Fibroblast of lung (primary cell): ENCODE results near the gene LIN52. TPM values are rescaled to one million over a fixed set of nuclear protein-coding genes. Genes with fewer than 3 reads are reported as not detected.

Experiments
- DNase-seq, 2 donors: peaks; one replicate each; pipeline versions ENCODE4 v3.0.0 to v3.0.0-alpha.2; 2010; ENCODE audit warnings: low read depth in 2 of 2
- H2AFZ ChIP-seq: 2 replicates; pipeline ENCODE4 v1.5.1; 2012; ENCODE audit warnings: low read length, control low read depth, inconsistent platforms
- H3K27ac ChIP-seq: 2 replicates; pipeline ENCODE4 v1.5.1; 2011; ENCODE audit warnings: low read length, control low read depth; ENCODE audit not compliant: insufficient read depth
- H3K27me3 ChIP-seq: 2 replicates; pipeline ENCODE4 v1.5.1; 2011; ENCODE audit warnings: mild to moderate bottlenecking, low read length; ENCODE audit not compliant: control insufficient read depth, insufficient read depth
- H3K36me3 ChIP-seq: 2 replicates; pipeline ENCODE4 v1.5.1; 2011; ENCODE audit warnings: low read length; ENCODE audit not compliant: control insufficient read depth, insufficient read depth
- H3K4me1 ChIP-seq: 2 replicates; pipeline ENCODE4 v1.5.1; 2011; ENCODE audit warnings: low read length; ENCODE audit not compliant: control insufficient read depth, insufficient read depth; ENCODE audit errors: extremely low read depth
- H3K4me2 ChIP-seq: 2 replicates; pipeline ENCODE4 v1.5.1; 2011; ENCODE audit warnings: low read length, control low read depth; ENCODE audit not compliant: insufficient read depth; ENCODE audit errors: extremely low read depth
- H3K4me3 ChIP-seq, 4 experiments: fragments of 200-600 bp in 1 of 4; sonication (generic) in 1 of 4; replicated peaks in 1 of 4; 2 replicates each; pipeline ENCODE4 v1.5.1; 2011 to 2016; ENCODE audit warnings: low read length in 4 of 4, low read depth in 3 of 4, mild to moderate bottlenecking in 3 of 4, control low read depth in 2 of 4, inconsistent platforms in 1 of 4, mixed read lengths in 1 of 4; ENCODE audit not compliant: insufficient read depth in 1 of 4; ENCODE audit errors: control extremely low read depth in 1 of 4
- H3K79me2 ChIP-seq: 2 replicates; pipeline ENCODE4 v1.5.1; 2012; ENCODE audit warnings: mild to moderate bottlenecking, low read length, inconsistent platforms; ENCODE audit not compliant: control insufficient read depth, insufficient read depth
- H3K9ac ChIP-seq: 2 replicates; pipeline ENCODE4 v1.5.1; 2011; ENCODE audit warnings: mild to moderate bottlenecking, low read length, control low read depth; ENCODE audit not compliant: insufficient read depth
- H3K9me3 ChIP-seq: 2 replicates; pipeline ENCODE4 v1.5.1; 2012; ENCODE audit warnings: low read depth, low read length; ENCODE audit not compliant: control insufficient read depth, insufficient read depth
- H4K20me1 ChIP-seq: 2 replicates; pipeline ENCODE4 v1.5.1; 2011; ENCODE audit warnings: low read length; ENCODE audit not compliant: control insufficient read depth, insufficient read depth; ENCODE audit errors: extremely low read depth
- EZH2 ChIP-seq: IDR thresholded peaks from 2 replicates; pipeline ENCODE4 v1.5.1; 2012; ENCODE audit warnings: low read length, control low read depth, mild to moderate bottlenecking; ENCODE audit errors: missing control alignments
- polyA plus RNA-seq, 2 donors: library from polyadenylated mRNA; depleted of rRNA in 1 of 2; stranded (reverse) in 1 of 2; unstranded in 1 of 2; fragments of >200 nt; gene quantifications; 2 replicates each; pipeline ENCODE4 v1.2.1, GENCODE V29; 2011 to 2012; ENCODE audit warnings: missing spikeins in 1 of 2
- total RNA-seq: library from RNA; depleted of rRNA; stranded (reverse); fragments of >200 nt; gene quantifications from 2 replicates; pipeline ENCODE4 v1.2.1, GENCODE V29; 2014
- TF ChIP-seq, protein P1 (sequence below), 2 donors: IDR thresholded peaks in 1 of 2; conservative IDR thresholded peaks in 1 of 2; 1 replicate in 1 of 2; 2 replicates in 1 of 2; pipeline ENCODE4 v1.5.1; 2011 to 2012; ENCODE audit warnings: low read length in 2 of 2, control low read depth in 1 of 2, inconsistent platforms in 1 of 2, low read depth in 1 of 2, mild to moderate bottlenecking in 1 of 2

LIN52 gene
- total and polyA plus RNA-seq, 2 donors (not counting 1 experiment from before 2014, with no cell fraction given) = 7.5 to 11.9 TPM

- no peak for DNase-seq
- Histone ChIP-seq H3K36me3 (no peaks in the 10 kb centered on the region), H3K79me2 (no peaks in the 10 kb centered on the region), H3K4me3 (no peak overlapping the region), H3K9me3 (no peaks in the 10 kb centered on the region), H3K4me1 (no peaks in the 10 kb centered on the region), H3K27me3 (peaks cover 31% of the 10 kb centered on the region), H3K27ac (no peak overlapping the region), H2AFZ (no peak overlapping the region), H3K9ac (no peak overlapping the region), H4K20me1 (no peaks in the 10 kb centered on the region), H3K4me2 (no peak overlapping the region)
- TF ChIP-seq, protein P1, sequence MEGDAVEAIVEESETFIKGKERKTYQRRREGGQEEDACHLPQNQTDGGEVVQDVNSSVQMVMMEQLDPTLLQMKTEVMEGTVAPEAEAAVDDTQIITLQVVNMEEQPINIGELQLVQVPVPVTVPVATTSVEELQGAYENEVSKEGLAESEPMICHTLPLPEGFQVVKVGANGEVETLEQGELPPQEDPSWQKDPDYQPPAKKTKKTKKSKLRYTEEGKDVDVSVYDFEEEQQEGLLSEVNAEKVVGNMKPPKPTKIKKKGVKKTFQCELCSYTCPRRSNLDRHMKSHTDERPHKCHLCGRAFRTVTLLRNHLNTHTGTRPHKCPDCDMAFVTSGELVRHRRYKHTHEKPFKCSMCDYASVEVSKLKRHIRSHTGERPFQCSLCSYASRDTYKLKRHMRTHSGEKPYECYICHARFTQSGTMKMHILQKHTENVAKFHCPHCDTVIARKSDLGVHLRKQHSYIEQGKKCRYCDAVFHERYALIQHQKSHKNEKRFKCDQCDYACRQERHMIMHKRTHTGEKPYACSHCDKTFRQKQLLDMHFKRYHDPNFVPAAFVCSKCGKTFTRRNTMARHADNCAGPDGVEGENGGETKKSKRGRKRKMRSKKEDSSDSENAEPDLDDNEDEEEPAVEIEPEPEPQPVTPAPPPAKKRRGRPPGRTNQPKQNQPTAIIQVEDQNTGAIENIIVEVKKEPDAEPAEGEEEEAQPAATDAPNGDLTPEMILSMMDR (conservative IDR thresholded peaks at IDR 0.05 in 1 of 2, IDR thresholded peaks at IDR 0.05 in 1 of 2; ENCODE audit: low read depth in 1 of 2, low read length in 2 of 2) = no peak
- TF ChIP-seq EZH2 = no peak
Observed at GRCh38 chr14:74231784-74232183, 147.0 kb downstream of the LIN52 start.

DNA sequence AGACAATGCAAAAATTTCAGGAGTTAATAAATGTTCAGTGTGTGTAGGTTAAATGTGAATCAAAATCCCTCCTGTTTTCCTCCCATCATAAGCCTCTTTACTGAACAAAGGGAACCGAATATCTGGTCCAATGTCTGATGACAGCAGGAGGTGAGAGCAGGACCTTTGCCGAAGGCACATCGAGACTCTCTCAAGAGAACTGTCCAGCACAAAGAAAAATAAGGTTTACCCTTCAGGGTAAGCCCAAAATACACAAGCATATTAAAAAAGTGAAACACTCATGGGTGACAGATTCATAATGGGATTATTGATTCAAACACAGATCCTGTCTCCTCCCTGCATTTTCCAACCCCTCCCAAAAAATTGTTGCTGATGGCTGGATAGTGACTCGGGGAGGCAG lies 150.3 kb downstream of the LIN52 start:
- H3K9me3 ChIP-seq = no peaks in the 10 kb centered on the region
- no peaks in the 10 kb centered on the region for H4K20me1 ChIP-seq
- no peak overlapping the region for H2AFZ ChIP-seq
- DNase-seq = no peak
- no peak overlapping the region for H3K4me2 ChIP-seq
- H3K27me3 ChIP-seq = peaks cover 52% of the 10 kb centered on the region
- TF ChIP-seq, protein P1 (conservative IDR thresholded peaks at IDR 0.05 in 1 of 2, IDR thresholded peaks at IDR 0.05 in 1 of 2; ENCODE audit: low read depth in 1 of 2, low read length in 2 of 2) = no peak
- TF ChIP-seq EZH2 = no peak
- no peak overlapping the region for H3K4me3 ChIP-seq
- no peak overlapping the region for H3K27ac ChIP-seq
- no peaks in the 10 kb centered on the region for H3K36me3 ChIP-seq
- no peak overlapping the region for H3K9ac ChIP-seq
- H3K4me1 ChIP-seq = no peaks in the 10 kb centered on the region
- no peaks in the 10 kb centered on the region for H3K79me2 ChIP-seq

DNA sequence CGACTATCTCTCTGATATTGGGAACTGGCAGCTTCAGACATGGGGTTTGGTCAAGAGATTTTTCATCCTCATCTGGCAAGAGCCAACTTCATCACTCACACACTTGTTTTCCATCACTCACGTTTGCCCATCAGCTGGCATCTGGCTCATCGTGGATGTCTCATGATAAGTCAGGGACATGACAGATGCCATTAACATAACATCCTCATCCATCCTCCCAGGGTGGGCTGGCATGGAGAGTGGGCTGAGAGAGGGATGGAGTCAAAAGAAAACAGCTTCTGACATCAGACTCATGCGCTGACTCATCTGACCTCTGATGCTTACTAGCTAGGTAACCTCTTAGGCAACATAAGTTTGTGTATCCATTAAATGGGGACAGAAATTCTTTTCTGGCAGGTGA lies 152.7 kb downstream of the LIN52 start:
- no peak overlapping the region for H3K9ac ChIP-seq
- no peak for DNase-seq
- H3K4me3 ChIP-seq = no peak overlapping the region
- H4K20me1 ChIP-seq = no peaks in the 10 kb centered on the region
- no peaks in the 10 kb centered on the region for H3K79me2 ChIP-seq
- no peaks in the 10 kb centered on the region for H3K9me3 ChIP-seq
- H3K4me2 ChIP-seq = no peak overlapping the region
- H3K4me1 ChIP-seq = no peaks in the 10 kb centered on the region
- no peaks in the 10 kb centered on the region for H3K36me3 ChIP-seq
- TF ChIP-seq, protein P1 (conservative IDR thresholded peaks at IDR 0.05 in 1 of 2, IDR thresholded peaks at IDR 0.05 in 1 of 2; ENCODE audit: low read depth in 1 of 2, low read length in 2 of 2) = no peak
- TF ChIP-seq EZH2 = no peak
- H3K27ac ChIP-seq = no peak overlapping the region
- H3K27me3 ChIP-seq = peaks cover 71% of the 10 kb centered on the region
- no peak overlapping the region for H2AFZ ChIP-seq
